Measurements from ENCODE around the gene TOR1B.
"Not testable (repeated sequence)": the region's sequence is repeated elsewhere in the genome, so short reads cannot be mapped to it uniquely, and the experiment has no call there.

TOR1B gene

GRCh38 chr9:129802833-129803675, at the start of gene TOR1B:
Gene TOR1B (plus strand): TSS chr9:129803184. CDS start chr9:129803213, 29 bp downstream.
- no peak for TF ChIP-seq CTCF (IDR thresholded peaks at IDR 0.05; ENCODE audit: borderline replicate concordance, control extremely low read depth, extremely low read depth, insufficient read depth, missing control alignments)
- DNase-seq (ENCODE audit: low spot score), result peak; percentile 95
- in situ Hi-C loops (cut with MboI; ENCODE audit: low sequenced_read_pairs, unreplicated experiment), result no loop called here

GRCh38 chr9:129755151-129755550, 47.8 kb upstream of the TOR1B start:
- DNase-seq (ENCODE audit: low spot score), result no peak
- in situ Hi-C loops (cut with MboI; ENCODE audit: low sequenced_read_pairs, unreplicated experiment), result no loop called here
- TF ChIP-seq CTCF (IDR thresholded peaks at IDR 0.05; ENCODE audit: borderline replicate concordance, control extremely low read depth, extremely low read depth, insufficient read depth, missing control alignments), result no peak

- TF ChIP-seq CTCF (IDR thresholded peaks at IDR 0.05; ENCODE audit: borderline replicate concordance, control extremely low read depth, extremely low read depth, insufficient read depth, missing control alignments), result no peak
- no peak for DNase-seq (ENCODE audit: low spot score)
- in situ Hi-C loops (cut with MboI; ENCODE audit: low sequenced_read_pairs, unreplicated experiment), result no loop called here
Observed at GRCh38 chr9:129756191-129756590, 46.8 kb upstream of the TOR1B start.

DNA sequence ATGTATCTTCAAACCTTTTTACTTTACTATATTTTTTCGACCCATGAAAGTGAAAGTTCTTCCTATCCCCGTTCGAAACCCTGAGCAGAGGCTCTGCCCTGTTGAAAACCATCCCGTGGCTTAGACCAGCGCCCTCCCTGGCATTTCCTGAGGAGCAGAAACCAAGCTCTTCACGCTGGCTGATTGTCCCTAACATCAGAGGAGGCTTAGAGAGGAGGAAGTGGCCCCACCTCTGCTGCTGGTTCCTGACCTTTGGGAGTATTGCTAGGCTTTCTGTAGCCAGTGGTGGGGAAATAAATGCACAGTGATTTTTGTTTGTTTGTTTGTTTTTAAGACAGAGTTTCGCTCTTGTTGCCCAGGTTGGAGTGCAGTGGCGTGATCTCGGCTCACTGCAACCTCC, 45.9 kb upstream of the TOR1B start:
- in situ Hi-C loops (cut with MboI; ENCODE audit: low sequenced_read_pairs, unreplicated experiment), result no loop called here
- DNase-seq (ENCODE audit: low spot score), result no peak
- TF ChIP-seq CTCF (IDR thresholded peaks at IDR 0.05; ENCODE audit: borderline replicate concordance, control extremely low read depth, extremely low read depth, insufficient read depth, missing control alignments), result no peak

DNA sequence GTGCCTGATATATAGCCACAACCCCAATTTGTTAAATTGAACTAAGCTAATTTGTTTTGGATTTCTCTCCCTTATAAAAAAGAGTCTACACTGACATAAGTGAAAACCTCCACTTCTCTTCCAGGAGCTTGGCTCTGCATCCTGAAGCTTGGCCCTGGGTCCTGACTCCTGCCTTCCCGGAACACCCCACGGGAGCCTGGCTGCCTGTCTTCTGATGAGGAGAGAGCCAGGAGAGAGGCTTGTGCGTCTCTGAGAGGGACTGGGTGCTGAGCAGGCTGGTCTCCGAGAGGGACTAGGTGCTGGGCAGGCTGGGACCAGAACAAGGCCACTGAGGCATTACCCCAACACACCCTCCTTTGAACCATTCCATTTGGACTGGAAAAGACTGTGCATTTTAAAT, 43.7 kb upstream of the TOR1B start:
- TF ChIP-seq CTCF (IDR thresholded peaks at IDR 0.05; ENCODE audit: borderline replicate concordance, control extremely low read depth, extremely low read depth, insufficient read depth, missing control alignments), result no peak
- DNase-seq (ENCODE audit: low spot score), result no peak
- in situ Hi-C loops (cut with MboI; ENCODE audit: low sequenced_read_pairs, unreplicated experiment), result no loop called here

- no peak for TF ChIP-seq CTCF (IDR thresholded peaks at IDR 0.05; ENCODE audit: borderline replicate concordance, control extremely low read depth, extremely low read depth, insufficient read depth, missing control alignments)
- in situ Hi-C loops (cut with MboI; ENCODE audit: low sequenced_read_pairs, unreplicated experiment), result no loop called here
Observed at GRCh38 chr9:129759804-129760502, 43.0 kb upstream of the TOR1B start.

GRCh38 chr9:129760784-129761183, 42.2 kb upstream of the TOR1B start:
- DNase-seq (ENCODE audit: low spot score); in situ Hi-C loops (cut with MboI; ENCODE audit: low sequenced_read_pairs, unreplicated experiment): not testable (repeated sequence)

More at GRCh38 chr9:129759804-129760502, 43.0 kb upstream of the TOR1B start:
- no peak for DNase-seq (ENCODE audit: low spot score)

Data from GM13976 (cell line).